Activated T-helper 1 cell treated with anti-CD3 and anti-CD28 coated beads, Interleukin-2, amount 50 U/mL, for 16 hours (primary cell): ENCODE measurements around the gene OR52D1.

Experiments
- DNase-seq, 2 donors: peaks; one replicate each; pipeline ENCODE4 v3.0.0-alpha.2; 2020; ENCODE audit warnings: low read depth in 1 of 2, low spot score in 1 of 2

The OR52D1 gene

GRCh38 chr11:5509803-5510202 lies 21.3 kb downstream of the OR52D1 start, which contains the start of gene UBQLN3:
Gene UBQLN3, minus strand, starts transcription at chr11:5509957. Its CDS starts 399 bp downstream, at chr11:5509558.
- no peak for DNase-seq

- DNase-seq = no peak
Measured at GRCh38 chr11:5514841-5515240, 26.4 kb downstream of the OR52D1 start.

GRCh38 chr11:5516599-5516998 lies 28.1 kb downstream of the OR52D1 start, which contains the start of gene UBQLNL:
Gene UBQLNL, minus strand, starts transcription at chr11:5516699. Its CDS starts 258 bp downstream, at chr11:5516441.
- no peak for DNase-seq

GRCh38 chr11:5521540-5521939 lies 33.1 kb downstream of the OR52D1 start:
- DNase-seq = no peak

GRCh38 chr11:5522308-5522707 lies 33.8 kb downstream of the OR52D1 start:
- no peak for DNase-seq

- no peak for DNase-seq
Measured at GRCh38 chr11:5524756-5525155, 36.3 kb downstream of the OR52D1 start.

- no peak for DNase-seq
Measured at GRCh38 chr11:5527716-5528115, 39.2 kb downstream of the OR52D1 start.

GRCh38 chr11:5528495-5528894 lies 40.0 kb downstream of the OR52D1 start:
- DNase-seq = no peak

- DNase-seq = no peak
Measured at GRCh38 chr11:5531053-5531831, 42.8 kb downstream of the OR52D1 start.

- no peak for DNase-seq
Measured at GRCh38 chr11:5534046-5534445, 45.6 kb downstream of the OR52D1 start.

GRCh38 chr11:5536482-5536881 lies 48.0 kb downstream of the OR52D1 start:
- no peak for DNase-seq
